DMS 273 treated with DMSO at 0.1 percent for 48 hours (cell line): ENCODE measurements around the gene PDLIM1.
A peak's percentile ranks its signal among the peaks of the same experiment; 100 is the strongest.

Experiments used
- DNase-seq: peaks from one replicate; lab custom pipeline; 2025; lab: John Stamatoyannopoulos, UW

PDLIM1 gene

DNA sequence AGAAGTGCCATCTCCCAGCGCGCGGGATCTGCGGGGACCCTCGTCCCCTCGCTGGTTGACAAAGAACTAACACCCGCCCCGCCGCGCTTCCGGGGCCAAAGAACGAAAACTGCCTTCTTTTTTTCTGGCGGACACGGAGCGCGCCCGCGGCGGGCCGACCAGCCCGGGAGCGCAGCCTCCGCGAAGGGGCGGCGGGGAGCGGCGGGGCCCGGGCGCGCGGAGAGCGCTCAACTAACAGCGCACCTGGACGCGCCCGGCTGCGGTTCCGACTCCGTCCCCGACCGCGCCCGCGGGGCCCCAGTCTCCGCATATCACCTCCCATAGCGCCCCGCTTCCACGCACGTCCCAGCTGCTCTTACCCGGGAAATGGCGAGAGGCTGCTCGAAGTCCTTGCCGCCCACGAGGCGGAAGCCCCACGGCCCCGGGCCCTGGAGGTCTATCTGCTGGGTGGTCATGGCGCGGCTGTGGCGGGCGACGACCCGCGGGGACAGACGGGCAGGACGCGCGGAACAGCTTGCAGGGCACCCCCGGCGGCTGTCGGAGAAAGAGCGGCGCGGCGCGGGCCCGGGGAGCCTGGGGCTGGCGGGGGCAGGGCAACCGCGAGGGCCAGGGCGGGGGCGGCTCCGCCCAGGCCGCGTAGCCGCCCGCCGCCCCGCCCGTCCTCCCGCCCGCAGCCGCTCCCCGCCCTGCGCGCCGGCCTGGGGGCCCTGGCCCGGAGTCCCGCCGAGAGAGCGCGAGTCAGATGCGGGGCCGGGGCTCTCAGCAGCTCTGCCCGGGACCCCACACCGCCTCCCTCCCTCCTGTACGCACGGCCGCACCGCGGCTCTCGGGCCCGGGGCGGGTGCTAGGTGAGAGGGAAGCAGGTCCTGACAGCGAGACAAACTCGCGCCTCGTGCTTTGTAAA lies at the start of gene PDLIM1:
PDLIM1 (minus strand) TSS at position 543 of the 904 bp plus-strand sequence; CDS start at position 455, 88 bp downstream.
- DNase-seq, result peak; percentile 9

DNA sequence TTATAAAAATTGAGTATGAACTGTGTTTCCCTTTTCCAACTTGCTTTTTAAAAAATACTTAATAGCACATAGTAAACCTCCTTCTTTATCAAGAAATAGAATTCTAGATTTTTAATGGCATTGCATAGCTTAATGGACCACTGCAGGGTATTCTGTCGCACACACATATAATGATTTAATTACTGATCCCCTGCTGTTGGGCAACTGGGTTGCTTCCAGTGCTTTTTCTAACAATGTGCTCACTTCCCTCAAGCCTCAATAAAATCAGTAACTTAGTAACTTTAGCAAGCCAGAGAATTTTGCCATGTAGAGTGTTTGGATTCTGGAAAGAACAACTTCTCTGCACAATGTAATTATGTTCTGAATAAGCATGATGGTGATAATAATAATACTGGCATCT lies 49.1 kb upstream of the PDLIM1 start:
- DNase-seq, result no peak

DNA sequence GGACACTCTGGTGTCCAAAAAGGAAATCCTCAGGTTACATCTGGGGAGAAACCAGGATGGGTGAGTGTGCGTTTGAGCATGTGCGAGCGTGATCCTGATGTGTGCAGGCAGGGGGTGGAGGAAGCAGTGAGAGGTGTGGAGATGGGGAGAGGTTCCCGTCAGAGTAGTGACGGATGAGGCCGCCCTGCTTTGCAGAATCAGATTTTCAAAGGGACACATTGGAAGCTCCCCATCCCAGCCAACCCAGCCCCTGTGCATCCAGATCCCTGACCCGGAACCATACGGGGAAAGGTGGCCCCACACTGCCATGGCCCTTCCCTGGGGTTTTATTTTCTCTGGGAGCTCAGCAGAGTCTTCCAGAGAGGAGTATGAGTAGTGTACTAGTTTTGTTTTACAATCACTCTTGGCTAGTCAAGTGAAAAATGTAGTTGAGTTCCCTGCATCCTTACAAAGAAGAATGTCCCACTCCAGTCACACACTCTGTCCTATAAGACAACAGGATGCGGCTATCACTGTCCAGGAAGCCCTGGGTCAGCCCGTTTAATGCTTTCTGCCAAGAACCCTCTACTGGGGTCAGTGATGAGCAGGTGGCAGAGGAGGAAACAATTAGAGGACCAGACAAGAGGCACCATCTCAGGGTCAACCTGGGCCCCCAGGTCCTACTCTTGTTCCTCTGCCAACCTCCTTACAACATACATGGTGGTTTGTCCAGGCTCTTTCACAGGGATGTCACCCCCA lies 46.8 kb upstream of the PDLIM1 start:
- no peak for DNase-seq

- DNase-seq, result no peak
These were observed 45.9 kb upstream of the PDLIM1 start for GRCh38 chr10:95336702-95337101.

DNA sequence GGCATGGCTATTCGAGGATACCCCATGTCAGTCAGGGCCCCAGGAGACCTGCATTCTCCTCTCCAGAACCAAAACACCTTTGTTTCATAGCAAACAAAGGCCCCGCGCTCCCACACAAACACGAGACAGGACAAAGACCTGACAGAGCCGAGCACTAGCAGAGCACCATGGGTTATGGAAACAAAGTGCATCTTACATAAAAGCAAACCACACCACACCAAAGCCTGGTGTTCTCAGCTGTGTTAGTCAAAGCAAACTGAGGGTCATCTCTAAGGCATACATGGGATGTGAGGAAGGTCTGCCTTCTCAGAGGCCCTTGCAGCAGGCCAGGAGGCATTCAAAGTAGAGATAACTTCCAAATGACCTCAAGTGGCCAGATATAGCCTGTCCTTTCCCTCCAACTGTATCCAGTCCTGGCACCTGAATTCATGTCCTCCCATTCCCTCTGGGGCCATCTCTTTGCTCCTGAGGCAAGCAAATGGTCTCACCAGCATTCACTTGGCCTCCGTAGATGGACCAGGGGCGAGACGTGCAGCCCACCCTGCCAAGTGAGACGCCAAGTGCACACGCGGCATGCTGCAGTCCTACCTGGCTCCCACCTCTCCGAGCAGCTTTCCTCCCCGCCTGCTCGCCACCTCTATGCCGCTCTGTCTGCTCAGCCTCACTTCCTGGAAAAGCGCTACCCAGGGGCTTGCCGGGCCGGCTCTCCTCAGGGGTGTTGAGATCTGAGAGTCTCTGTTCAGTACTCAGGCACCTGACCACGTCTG lies 45.3 kb upstream of the PDLIM1 start:
- DNase-seq, result no peak

DNA sequence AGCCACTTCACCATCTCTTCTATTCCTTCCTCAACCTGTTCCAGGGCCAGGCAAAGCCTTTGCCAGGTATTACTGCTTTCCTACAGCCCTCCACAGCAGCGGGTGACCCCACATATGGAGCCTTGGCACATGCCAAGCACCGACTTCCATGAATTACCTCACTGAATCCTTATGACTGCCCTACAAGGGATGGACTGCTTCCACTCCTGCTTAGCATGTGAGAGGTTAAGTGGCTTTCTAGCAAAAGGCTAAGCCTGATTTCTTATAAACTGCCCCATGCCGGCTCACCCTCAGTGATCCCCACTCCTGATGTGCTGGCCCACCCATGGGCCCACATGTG lies 44.0 kb upstream of the PDLIM1 start:
- DNase-seq, result no peak

- DNase-seq, result no peak
These were observed 43.4 kb upstream of the PDLIM1 start for GRCh38 chr10:95333997-95334804.

DNA sequence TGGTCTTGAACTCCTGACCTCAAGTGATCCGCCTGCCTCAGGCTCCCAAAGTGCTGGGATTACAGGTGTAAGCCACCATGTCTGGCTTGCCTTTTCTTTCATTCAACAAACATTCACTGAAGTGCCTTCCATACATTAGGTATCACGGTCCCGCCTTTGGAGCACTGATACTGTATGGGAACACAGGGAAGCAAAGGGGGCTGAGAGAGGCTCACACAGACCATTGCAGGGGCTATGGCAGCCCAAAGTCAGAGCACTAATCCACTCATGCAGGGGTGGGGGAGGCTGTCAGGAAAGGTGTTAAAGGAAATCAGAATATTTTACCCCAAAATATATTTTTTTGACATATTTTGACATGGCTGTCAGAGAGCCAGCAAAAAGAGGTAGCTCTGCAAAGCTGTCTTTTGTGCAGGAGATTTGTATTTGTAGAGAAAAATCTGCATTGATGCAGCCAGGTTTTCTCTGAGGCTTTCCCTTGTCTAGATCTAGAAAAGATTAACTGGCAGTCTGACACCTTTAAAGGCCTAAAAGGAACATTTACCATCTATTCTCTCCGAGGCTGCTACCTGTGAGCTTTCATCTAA lies 42.0 kb upstream of the PDLIM1 start:
- no peak for DNase-seq

- DNase-seq, result no peak
These were observed 40.9 kb upstream of the PDLIM1 start for GRCh38 chr10:95331596-95332130.

DNA sequence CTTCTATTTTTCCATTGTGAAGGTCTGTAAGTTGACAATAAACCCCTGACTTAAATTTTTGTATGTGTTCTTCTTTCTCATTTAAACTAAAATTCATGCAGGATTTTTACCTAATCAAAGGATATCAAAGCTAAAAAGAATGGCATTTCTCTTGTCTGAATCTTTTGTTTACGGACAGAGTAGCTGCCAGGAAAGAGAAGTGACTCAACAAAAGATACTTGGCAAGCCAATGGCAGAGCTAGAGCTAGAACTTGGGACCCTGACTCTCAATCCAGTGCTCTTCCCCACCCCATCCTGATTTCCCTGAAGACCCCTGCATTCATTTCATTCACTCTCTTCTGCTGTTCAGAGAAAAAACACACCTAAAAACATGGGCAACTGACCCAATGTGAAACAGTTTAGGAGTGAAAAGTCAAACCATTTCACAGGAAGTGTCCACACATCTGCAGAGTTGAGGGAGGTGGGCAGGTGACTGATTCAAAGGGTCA lies 40.2 kb upstream of the PDLIM1 start:
- no peak for DNase-seq

DNA sequence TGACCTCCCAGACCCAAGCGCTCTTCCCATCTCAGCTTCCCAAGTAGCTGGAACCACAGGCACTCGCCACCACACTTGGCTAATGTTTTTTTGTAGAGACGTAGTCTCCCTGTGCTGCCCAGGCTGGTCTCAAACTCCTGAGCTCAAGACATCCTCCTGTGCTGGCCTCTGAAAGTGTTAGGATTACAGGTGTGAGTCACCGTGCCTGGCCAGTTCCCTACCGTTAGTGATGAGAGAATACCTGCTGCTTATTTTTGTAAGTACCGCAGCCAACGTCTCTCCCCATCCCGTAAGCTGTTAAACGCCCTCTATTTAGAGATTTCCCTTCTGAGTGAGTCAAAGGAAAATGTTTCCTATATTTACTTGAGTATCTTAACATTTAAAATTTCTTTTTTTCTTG lies 38.5 kb upstream of the PDLIM1 start:
- no peak for DNase-seq

GRCh38 chr10:95328013-95328412 lies 37.2 kb upstream of the PDLIM1 start:
- DNase-seq, result no peak

- DNase-seq, result peak; percentile 58
These were observed 36.6 kb upstream of the PDLIM1 start for GRCh38 chr10:95327367-95327766.

DNA sequence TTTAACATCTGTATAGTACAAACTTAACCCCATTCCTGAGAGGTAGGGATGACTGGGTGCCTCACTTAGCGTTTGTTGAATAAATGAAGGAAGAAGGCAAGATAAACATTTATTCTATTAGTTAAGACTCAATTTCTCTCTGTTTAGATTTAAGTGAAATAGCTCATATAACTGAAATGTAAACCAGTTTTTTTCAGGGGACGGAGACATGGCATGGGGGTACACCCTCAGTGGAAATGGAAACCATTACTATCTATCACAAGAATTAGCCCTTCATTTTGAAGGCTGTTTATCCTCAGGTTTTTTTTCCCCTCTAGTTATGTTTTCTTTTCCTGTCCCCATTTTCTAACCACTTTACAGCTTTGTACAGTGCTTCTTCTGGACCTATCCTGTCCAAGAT lies 35.6 kb upstream of the PDLIM1 start:
- DNase-seq, result no peak

DNA sequence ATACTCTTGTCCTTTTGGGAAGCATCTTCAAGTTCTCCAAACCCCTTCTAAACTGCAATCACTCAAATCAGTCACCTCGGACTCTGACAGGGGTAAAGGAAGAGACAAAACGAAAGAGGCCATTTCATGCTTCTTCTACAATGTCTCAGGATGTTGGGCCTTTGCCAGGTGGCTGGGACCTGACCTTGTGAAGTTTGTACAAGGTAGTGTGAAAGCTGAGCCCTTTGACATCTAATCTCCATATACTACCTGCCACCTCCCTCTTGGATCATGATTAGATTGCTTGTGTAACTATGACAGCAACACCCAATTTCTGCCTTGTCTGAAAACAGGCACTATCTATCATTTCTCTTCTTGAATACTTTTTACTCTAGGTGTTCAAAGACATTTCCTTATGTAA lies 35.1 kb upstream of the PDLIM1 start:
- DNase-seq, result no peak

GRCh38 chr10:95324436-95325268 lies 33.8 kb upstream of the PDLIM1 start:
- DNase-seq, result no peak

DNA sequence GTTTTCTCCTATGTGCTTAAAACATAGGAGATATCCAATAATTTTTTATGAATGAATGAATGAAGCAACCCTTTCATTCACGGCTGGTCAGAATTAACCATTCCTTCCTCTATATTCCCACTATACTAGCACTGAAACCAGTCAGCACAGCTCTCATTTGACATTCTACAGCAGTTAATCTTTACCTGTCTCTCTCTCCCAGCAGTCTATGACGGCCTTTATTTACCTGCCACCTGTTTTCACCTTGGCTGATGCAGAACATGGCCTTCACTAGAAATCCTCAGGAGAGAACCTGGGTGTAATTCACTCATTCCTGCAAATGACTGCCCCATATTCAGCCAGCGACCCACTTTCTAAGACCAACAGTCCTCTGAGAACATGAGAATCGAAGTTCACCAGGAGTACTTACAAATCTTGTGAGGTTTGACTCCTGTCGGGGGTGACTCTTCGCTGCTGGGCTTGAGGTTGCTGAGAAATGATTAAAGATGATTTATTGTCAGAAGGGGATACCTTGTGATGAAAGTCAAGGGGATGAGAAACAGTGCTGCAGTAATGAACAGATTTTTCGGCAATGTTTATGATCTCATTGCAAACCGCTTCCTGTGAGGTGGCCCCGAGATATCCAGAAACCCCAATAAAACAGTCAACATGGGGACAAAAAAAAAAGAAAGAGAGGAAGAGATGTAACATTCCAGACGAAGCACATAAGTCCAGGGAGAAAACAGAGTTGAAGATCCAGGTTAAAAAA lies 30.9 kb upstream of the PDLIM1 start:
- DNase-seq, result no peak

DNA sequence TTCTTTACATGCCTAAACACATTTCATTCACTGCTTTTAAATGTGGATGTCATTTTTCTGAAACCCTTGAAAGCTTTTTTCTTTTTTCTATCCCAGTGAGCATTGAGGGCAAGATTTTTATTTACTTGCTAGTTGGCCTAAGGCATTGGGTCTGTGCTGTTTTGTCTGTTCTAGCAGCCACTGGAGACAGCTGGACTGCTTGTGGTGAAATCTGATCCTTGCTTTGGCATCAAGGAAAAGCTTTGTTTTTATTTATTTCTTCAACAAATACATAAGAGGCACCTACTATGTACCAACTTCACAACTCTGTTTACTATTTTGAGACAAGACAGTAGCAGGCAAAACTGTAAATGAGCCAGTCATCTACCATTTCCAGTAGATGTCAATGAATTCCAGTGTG lies 28.4 kb upstream of the PDLIM1 start:
- DNase-seq, result no peak

GRCh38 chr10:95315509-95315908 lies 24.7 kb upstream of the PDLIM1 start:
- no peak for DNase-seq
